Measurements from ENCODE around the gene KIAA1755.

Gene KIAA1755

DNA sequence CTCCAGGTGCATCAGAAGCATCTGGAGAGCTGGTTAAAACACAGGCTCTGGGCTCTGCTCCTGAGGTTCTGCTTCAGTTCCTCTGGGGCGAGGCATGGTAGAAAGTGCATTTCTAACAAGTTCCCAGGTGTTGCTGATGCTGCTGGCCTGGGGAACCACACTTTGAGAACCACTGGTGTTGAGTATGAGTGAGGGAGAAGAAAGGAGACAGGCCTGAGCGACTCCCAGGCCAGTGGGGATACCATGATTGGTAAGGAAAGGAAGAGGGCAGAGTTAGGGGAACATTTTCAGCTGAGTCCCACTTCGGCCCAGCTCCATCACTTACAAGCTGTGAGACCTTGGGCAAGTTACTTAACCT, 36.8 kb downstream of the KIAA1755 start:
- no peak for DNase-seq (ENCODE audit: extremely low spot score)
- TF ChIP-seq CTCF (IDR thresholded peaks at IDR 0.05; ENCODE audit: control extremely low read depth, extremely low read depth, low read depth, missing control alignments) = no peak
- CTCF ChIA-PET = interaction anchor here (1.0 to 14.6 kb wide), 10 partner anchors 11 to 658 kb away, joined by 3 to 302 read pairs (median 24); no protein-coding TSS in a partner anchor
- POLR2A ChIA-PET = no interaction called here

DNA sequence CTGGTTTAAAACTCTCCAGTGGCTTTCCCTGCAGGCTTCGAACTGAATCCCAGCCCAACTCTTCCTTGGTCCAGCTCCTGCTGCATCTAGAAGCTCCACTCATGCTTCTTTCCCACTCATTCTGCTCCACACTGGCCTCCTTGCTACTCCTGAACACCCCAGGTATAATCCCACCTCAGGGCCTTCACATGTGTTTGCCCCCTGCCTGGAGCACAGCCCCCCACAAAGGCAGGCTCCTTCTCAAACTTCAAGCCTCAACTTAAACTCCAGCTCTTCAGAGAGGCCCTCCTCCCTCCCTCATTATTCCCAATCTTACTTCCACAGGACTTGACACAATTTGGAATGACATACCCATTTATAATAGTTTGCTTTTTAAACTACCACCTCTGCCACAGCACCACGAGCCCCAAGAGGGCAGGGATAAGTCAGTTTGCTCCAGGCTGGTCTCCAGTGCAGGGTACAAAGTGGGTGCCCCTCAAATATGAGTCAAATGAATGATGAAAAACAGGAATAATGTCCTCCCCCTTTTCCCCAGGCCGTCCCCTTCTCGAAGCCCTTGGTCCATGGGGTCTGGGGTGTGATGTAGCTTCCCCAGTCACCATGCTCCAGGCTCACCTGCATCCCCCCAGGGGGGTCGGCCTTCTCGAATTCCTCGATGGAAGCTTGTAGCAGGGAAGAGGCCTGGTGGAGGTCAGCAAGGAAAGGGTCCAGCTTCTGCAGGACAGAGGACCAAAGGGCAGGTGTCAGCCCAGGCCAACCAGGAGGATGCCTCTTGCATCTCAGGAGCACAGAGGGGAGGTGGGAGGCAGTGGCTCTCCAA, 37.4 kb downstream of the KIAA1755 start:
- no peak for TF ChIP-seq CTCF (IDR thresholded peaks at IDR 0.05; ENCODE audit: control extremely low read depth, extremely low read depth, low read depth, missing control alignments)

DNA sequence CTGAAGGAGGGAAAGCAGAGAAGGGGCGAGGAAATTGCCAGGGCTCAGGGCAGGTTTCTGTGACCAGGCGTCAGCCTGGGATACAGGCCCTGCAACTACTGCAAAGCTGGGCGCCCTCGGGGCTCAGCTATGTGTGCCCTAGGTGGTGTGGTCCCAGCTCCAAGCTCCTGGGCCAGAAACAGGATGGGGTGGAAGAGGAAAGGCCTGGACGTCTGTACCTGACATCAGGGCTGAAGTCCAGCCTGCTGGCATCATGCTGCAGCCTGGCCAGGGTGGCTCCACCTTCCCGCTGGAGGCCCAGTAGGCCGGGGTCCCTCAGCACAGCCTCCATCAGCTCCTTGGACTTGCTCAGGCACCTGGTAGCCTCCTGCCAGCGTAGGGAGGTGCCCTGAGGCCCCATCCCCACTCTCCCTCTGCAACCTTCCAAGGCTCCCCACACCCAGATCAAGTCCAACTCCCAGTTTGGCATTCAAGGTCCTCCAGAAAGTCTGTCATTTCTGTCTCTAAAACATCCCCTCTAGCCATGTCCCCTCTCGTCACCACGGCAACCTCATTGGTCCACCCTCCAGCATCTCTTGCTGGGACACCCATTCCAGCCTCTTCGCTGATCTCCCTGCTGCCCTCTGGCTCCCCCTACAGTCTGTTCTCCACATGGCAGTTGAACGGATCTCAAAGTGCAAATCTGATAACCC, 38.2 kb downstream of the KIAA1755 start:
- CTCF ChIA-PET = interaction anchor here (0.6 to 14.6 kb wide), 54 partner anchors 8 to 660 kb away, joined by 3 to 302 read pairs (median 5); partner anchors contain the start of genes BPI, RPRD1B, TGM2 and TTI1
- TF ChIP-seq CTCF (IDR thresholded peaks at IDR 0.05; ENCODE audit: control extremely low read depth, extremely low read depth, low read depth, missing control alignments) = peak; percentile 89
- DNase-seq (ENCODE audit: extremely low spot score) = peak; percentile 81
- POLR2A ChIA-PET = interaction anchor here (0.6 kb wide), 1 partner anchor 36 kb away, joined by 8 read pairs; no protein-coding TSS in a partner anchor

More for the DNA sequence above, 37.4 kb downstream of the KIAA1755 start:
- ChIA-PET CTCF (interaction anchor here (1.0 to 14.6 kb wide), 18 partner anchors 11 to 657 kb away, joined by 3 to 302 read pairs (median 5); no protein-coding TSS in a partner anchor), POLR2A (no interaction called here)
- DNase-seq (ENCODE audit: extremely low spot score) = no peak

DNA sequence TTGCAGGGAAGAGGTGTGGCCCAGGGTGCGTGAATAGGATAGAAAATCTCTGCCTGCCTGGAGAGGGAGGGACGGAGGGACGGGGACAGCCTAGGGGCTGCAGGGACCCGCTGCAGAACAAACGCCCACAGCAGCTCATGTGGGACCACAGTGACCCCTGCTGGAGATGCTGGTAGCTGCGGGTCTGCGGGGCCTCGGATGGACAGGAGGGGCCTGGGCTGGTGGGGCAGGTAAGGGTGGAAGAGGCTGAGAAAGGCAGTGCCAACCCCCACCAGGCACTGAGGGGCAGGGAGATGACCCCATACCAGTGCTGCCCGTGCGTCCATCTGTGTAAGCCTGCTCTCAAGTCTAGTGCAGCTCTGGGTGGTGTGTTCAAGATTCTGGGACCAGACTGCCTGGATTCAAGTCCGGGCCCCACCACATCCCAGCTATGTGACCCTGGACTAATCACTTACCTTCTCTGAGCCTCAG, 39.4 kb downstream of the KIAA1755 start:
- ChIA-PET POLR2A (interaction anchor here (1.4 kb wide), 1 partner anchor 163 kb away, joined by 3 read pairs; no protein-coding TSS in a partner anchor), CTCF (interaction anchor here (0.7 to 14.6 kb wide), 77 partner anchors 9 to 951 kb away, joined by 3 to 302 read pairs (median 4); partner anchors contain the start of genes BPI, RPRD1B, TGM2 and TTI1)
- TF ChIP-seq CTCF (IDR thresholded peaks at IDR 0.05; ENCODE audit: control extremely low read depth, extremely low read depth, low read depth, missing control alignments) = peak; percentile 91
- peak; percentile 88 for DNase-seq (ENCODE audit: extremely low spot score)

DNA sequence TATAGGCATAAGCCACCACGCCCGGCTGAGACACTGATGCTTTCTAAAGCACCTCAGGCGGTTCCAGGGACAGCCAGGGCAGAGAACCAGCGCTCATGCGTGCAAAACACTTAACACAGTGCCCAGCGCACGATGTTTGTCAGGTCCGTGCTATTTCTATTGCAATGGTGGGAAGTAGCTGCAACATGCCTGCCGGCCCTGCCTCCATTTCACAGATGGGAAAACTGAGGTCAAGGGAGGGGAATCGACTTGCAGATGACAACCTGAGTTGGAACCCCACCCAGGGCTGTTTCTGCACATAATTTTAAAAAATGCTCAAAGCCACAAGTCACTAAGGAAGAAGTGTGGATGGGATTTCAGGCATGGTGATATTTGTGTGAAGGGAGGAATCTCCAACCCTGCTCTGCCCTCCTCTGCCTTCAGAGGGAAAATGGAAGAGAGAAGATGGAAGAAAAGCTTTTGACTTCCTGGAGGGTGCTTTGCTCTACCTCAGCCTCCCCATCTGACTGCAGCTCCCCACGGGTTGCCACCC, 39.9 kb downstream of the KIAA1755 start:
- ChIA-PET POLR2A (interaction anchor here (1.4 kb wide), 1 partner anchor 163 kb away, joined by 3 read pairs; no protein-coding TSS in a partner anchor), CTCF (interaction anchor here (0.8 to 14.6 kb wide), 56 partner anchors 8 to 950 kb away, joined by 3 to 302 read pairs (median 5); partner anchors contain the start of genes RPRD1B, TGM2, TTI1 and VSTM2L)
- TF ChIP-seq CTCF (IDR thresholded peaks at IDR 0.05; ENCODE audit: control extremely low read depth, extremely low read depth, low read depth, missing control alignments) = no peak
- no peak for DNase-seq (ENCODE audit: extremely low spot score)

All from GM10248 (cell line).